HepG2 (cell line): ENCODE results near the gene GRB10. TPM values are rescaled to one million over a fixed set of nuclear protein-coding genes. Genes with fewer than 3 reads are reported as not detected.

Source experiments
- AKAP8 ChIP-seq: sonication (generic); formaldehyde crosslinking; IDR thresholded peaks from 2 replicates; pipeline ENCODE4 v1.5.1; 2020; ENCODE audit warnings: mild to moderate bottlenecking, missing genetic modification reagents
- ATF2 ChIP-seq: sonication (generic); formaldehyde crosslinking; IDR thresholded peaks from 2 replicates; pipeline ENCODE4 v1.4.0; 2020; ENCODE audit warnings: missing genetic modification reagents
- ATF7 ChIP-seq, 2 experiments: fragments of 450-650 bp in 1 of 2; sonication (generic) in 1 of 2; formaldehyde crosslinking in 1 of 2; IDR thresholded peaks; 2 replicates each; pipeline versions ENCODE4 v1.4.0 to v1.6.1; 2016 to 2020; ENCODE audit warnings: antibody characterized with exemption in 1 of 2, mild to moderate bottlenecking in 1 of 2, missing genetic modification reagents in 1 of 2
- CTCF ChIP-seq: sonication (generic); formaldehyde crosslinking; IDR thresholded peaks from 2 replicates; pipeline ENCODE4 v1.5.0; 2020; ENCODE audit warnings: mild to moderate bottlenecking, missing genetic modification reagents, moderate library complexity
- EED ChIP-seq: sonication (generic); formaldehyde crosslinking; IDR thresholded peaks from 2 replicates; pipeline ENCODE4 v1.5.0; 2020; ENCODE audit warnings: mild to moderate bottlenecking, missing genetic modification reagents
- EHMT2 ChIP-seq: fragments of 200-600 bp; sonication (generic); IDR thresholded peaks from 2 replicates; pipeline ENCODE4 v1.7.0; 2017; ENCODE audit warnings: antibody characterized with exemption, low read depth, low read length, borderline replicate concordance
- ELF3 ChIP-seq: IDR thresholded peaks from 2 replicates; pipeline ENCODE4 v1.6.1; 2016; ENCODE audit warnings: missing genetic modification reagents, missing compliant biosample characterization
- EZH2 ChIP-seq: conservative IDR thresholded peaks from 2 replicates; pipeline ENCODE4 v1.6.1; 2012; ENCODE audit warnings: mild to moderate bottlenecking, low read depth, low read length, moderate library complexity
- FIP1L1 ChIP-seq: fragments of 200-400 bp; formaldehyde crosslinking; IDR thresholded peaks from 2 replicates; pipeline ENCODE4 v1.6.1; 2018; ENCODE audit warnings: low read depth, mild to moderate bottlenecking, low read length, moderate library complexity, borderline replicate concordance; ENCODE audit not compliant: insufficient read depth
- FOSL2 ChIP-seq: sonication (generic); formaldehyde crosslinking; IDR thresholded peaks from 2 replicates; pipeline ENCODE4 v1.4.0; 2020; ENCODE audit warnings: missing genetic modification reagents
- GATAD1 ChIP-seq: IDR thresholded peaks from 2 replicates; pipeline ENCODE4 v1.6.1; 2016; ENCODE audit warnings: missing genetic modification reagents, missing compliant biosample characterization
- GLI4 ChIP-seq: sonication (generic); formaldehyde crosslinking; IDR thresholded peaks from 2 replicates; pipeline ENCODE4 v1.5.1; 2020; ENCODE audit warnings: missing genetic modification reagents, mild to moderate bottlenecking, moderate library complexity, borderline replicate concordance
- HDAC6 ChIP-seq: fragments of 200-600 bp; sonication (generic); IDR thresholded peaks from 2 replicates; pipeline ENCODE4 v1.7.0; 2017; ENCODE audit warnings: mild to moderate bottlenecking, antibody characterized with exemption, low read length, low read depth
- HHEX ChIP-seq: IDR thresholded peaks from 2 replicates; pipeline ENCODE4 v1.6.1; 2016; ENCODE audit warnings: control low read depth
- HIVEP1 ChIP-seq: sonication (generic); formaldehyde crosslinking; IDR thresholded peaks from 2 replicates; pipeline ENCODE4 v1.4.0; 2020; ENCODE audit warnings: mild to moderate bottlenecking, missing genetic modification reagents
- KMT2B ChIP-seq: IDR thresholded peaks from 2 replicates; pipeline ENCODE4 v1.6.1; 2016; ENCODE audit warnings: missing genetic modification reagents, missing compliant biosample characterization
- MYC ChIP-seq: sonication (generic); formaldehyde crosslinking; IDR thresholded peaks from 2 replicates; pipeline ENCODE4 v1.9.0; 2021; ENCODE audit warnings: missing genetic modification reagents, borderline replicate concordance
- NCOA5 ChIP-seq: sonication (generic); formaldehyde crosslinking; IDR thresholded peaks from 2 replicates; pipeline ENCODE4 v1.4.0; 2020; ENCODE audit warnings: missing genetic modification reagents
- NFRKB ChIP-seq: fragments of 450-650 bp; IDR thresholded peaks from 2 replicates; pipeline ENCODE4 v1.6.1; 2017
- POLR2A ChIP-seq, 2 experiments: IDR thresholded peaks; 2 replicates each; pipeline ENCODE4 v1.6.1; 2011; ENCODE audit warnings: low read depth in 2 of 2, low read length in 2 of 2, mild to moderate bottlenecking in 1 of 2, moderate library complexity in 1 of 2; ENCODE audit not compliant: insufficient read depth in 1 of 2
- POLR2G ChIP-seq: fragments of 200-400 bp; formaldehyde crosslinking; IDR thresholded peaks from 2 replicates; pipeline ENCODE4 v1.6.1; 2018; ENCODE audit warnings: mild to moderate bottlenecking, low read depth, low read length, moderate library complexity
- TEAD3 ChIP-seq: optimal IDR thresholded peaks from 2 replicates; pipeline ENCODE3; 2016; ENCODE audit warnings: borderline replicate concordance
- ZBTB7A ChIP-seq: sonication (generic); formaldehyde crosslinking; IDR thresholded peaks from 2 replicates; pipeline ENCODE4 v1.8.0; 2022; ENCODE audit warnings: mild to moderate bottlenecking, missing genetic modification reagents
- ZNF205 ChIP-seq: IDR thresholded peaks from 2 replicates; pipeline ENCODE4 v1.6.1; 2018; ENCODE audit warnings: missing biosample characterization, missing genetic modification reagents
- ZNF292 ChIP-seq: sonication (generic); formaldehyde crosslinking; IDR thresholded peaks from 2 replicates; pipeline ENCODE4 v1.8.1; 2022; ENCODE audit warnings: mild to moderate bottlenecking, low read depth, missing genetic modification reagents, borderline replicate concordance
- ZNF296 ChIP-seq: sonication (generic); formaldehyde crosslinking; conservative IDR thresholded peaks from 2 replicates; pipeline ENCODE4 v1.5.0; 2020; ENCODE audit warnings: mild to moderate bottlenecking, missing genetic modification reagents
- ZNF75D ChIP-seq: sonication (generic); formaldehyde crosslinking; IDR thresholded peaks from 2 replicates; pipeline ENCODE4 v1.8.1; 2023; ENCODE audit warnings: missing genetic modification reagents, mild to moderate bottlenecking, borderline replicate concordance
- ZNF784 ChIP-seq: sonication (generic); formaldehyde crosslinking; IDR thresholded peaks from 2 replicates; pipeline ENCODE4 v1.5.1; 2020; ENCODE audit warnings: missing genetic modification reagents, mild to moderate bottlenecking, borderline replicate concordance
- ZNF839 ChIP-seq: sonication (generic); formaldehyde crosslinking; IDR thresholded peaks from 2 replicates; pipeline ENCODE4 v1.4.0; 2020; ENCODE audit warnings: missing genetic modification reagents, mild to moderate bottlenecking, borderline replicate concordance
- polyA plus RNA-seq, 8 experiments: library from polyadenylated mRNA; depleted of rRNA in 3 of 8; stranded (reverse) in 7 of 8; unstranded in 1 of 8; fragments of >200 nt; fragmentation: Illumina TruSeq in 4 of 8; extraction: Trizol in 4 of 8; gene quantifications; 2 replicates each; pipeline versions ENCODE4 v1.2.1 to v1.2.3, GENCODE V29; 2011 to 2016; ENCODE audit warnings: low read depth in 4 of 8, missing spikeins in 1 of 8, mixed read lengths in 1 of 8; ENCODE audit not compliant: insufficient read depth in 1 of 8
- total RNA-seq, 5 experiments: library from RNA; depleted of rRNA; stranded (reverse); fragments of >200 nt; fragmentation: Illumina TruSeq; extraction: Trizol; gene quantifications; 2 replicates each; pipeline ENCODE4 v1.2.3, GENCODE V29; 2016; ENCODE audit warnings: low read depth in 1 of 5

GRB10 gene
- total and polyA plus RNA-seq, 2 of the 13 experiments (the other 11 are each of a cell fraction or from before 2014, with no cell fraction given) = 4.0 to 6.8 TPM

DNA sequence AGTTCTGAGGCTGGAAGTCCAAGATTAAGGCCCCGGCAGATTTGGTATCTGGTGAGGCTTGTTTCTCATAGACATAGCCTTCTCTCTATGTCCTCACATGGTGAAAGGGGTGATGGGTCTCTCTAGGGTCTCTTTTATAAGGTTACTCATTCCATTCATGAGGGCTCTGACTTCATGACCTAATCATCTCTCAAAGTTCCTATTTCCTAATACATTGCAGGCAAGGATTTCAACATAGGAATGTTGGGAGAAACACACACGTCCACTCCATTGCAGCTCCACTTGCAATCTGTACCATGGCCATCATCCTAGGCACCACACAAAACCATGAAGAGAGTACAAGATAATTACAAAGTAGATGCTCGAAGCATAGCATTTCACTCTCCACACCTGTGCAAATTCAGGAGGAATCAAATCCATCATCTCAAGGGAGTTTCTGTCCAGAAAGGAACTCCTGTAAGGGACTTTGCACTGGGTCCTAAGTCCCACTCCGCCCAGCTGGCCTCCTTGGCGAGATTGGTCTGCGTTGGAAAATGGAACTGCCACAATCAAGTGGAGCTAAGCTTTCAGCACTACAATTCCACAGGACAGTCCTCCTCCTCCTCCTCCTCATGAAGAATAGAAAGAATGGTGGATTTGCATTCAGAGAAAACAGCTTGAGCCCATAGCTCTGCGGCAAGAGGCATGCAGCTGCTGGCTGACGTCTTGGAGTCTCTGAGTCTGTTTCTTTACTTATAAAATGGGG is 226.3 kb downstream of the GRB10 start (continued):
- no peak for TF ChIP-seq KMT2B (CRISPR knock-in tag)
- TF ChIP-seq POLR2G = no peak
- TF ChIP-seq ELF3 (CRISPR knock-in tag) = no peak
- no peak for TF ChIP-seq NCOA5
- TF ChIP-seq GLI4 (CRISPR knock-in tag) = no peak
- TF ChIP-seq ZNF75D (CRISPR knock-in tag) = no peak
- TF ChIP-seq ZNF296 (CRISPR knock-in tag) = no peak
- TF ChIP-seq ATF7 (IDR thresholded peaks at IDR 0.05) = peak; percentile 50; the same call in 1 of the 2 replicates
- no peak for TF ChIP-seq ATF7 (CRISPR knock-in tag; IDR thresholded peaks at IDR 0.05)
- peak; percentile 86 for TF ChIP-seq EHMT2
- TF ChIP-seq HDAC6 = no peak
- no peak for TF ChIP-seq EED
- TF ChIP-seq EZH2 = no peak
- no peak for TF ChIP-seq AKAP8 (CRISPR knock-in tag)
- no peak for TF ChIP-seq POLR2A (IDR thresholded peaks at IDR 0.05; ENCODE audit: insufficient read depth in 1 of 2, low read depth in 2 of 2, low read length in 2 of 2)
- TF ChIP-seq HHEX (CRISPR knock-in tag) = no peak
- TF ChIP-seq ZNF292 (CRISPR knock-in tag) = no peak
- TF ChIP-seq FIP1L1 = no peak
- no peak for TF ChIP-seq MYC (CRISPR knock-in tag)
- TF ChIP-seq CTCF (CRISPR knock-in tag) = no peak
- TF ChIP-seq ZNF784 (CRISPR knock-in tag) = no peak
- 0 out of 2 replicates have a peak, but pooled peaks have one; percentile 36 for TF ChIP-seq ATF2 (CRISPR knock-in tag)
- TF ChIP-seq NFRKB = no peak
- no peak for TF ChIP-seq ZNF205
- TF ChIP-seq TEAD3 (CRISPR knock-in tag) = no peak
- TF ChIP-seq HIVEP1 (CRISPR knock-in tag) = no peak
- TF ChIP-seq GATAD1 = no peak
- TF ChIP-seq ZBTB7A (CRISPR knock-in tag) = no peak
- TF ChIP-seq ZNF839 (CRISPR knock-in tag) = no peak
- TF ChIP-seq FOSL2 (CRISPR knock-in tag) = peak; percentile 28; the same call in 1 of the 2 replicates
